Measurements from ENCODE around the gene BCO1.

DNA sequence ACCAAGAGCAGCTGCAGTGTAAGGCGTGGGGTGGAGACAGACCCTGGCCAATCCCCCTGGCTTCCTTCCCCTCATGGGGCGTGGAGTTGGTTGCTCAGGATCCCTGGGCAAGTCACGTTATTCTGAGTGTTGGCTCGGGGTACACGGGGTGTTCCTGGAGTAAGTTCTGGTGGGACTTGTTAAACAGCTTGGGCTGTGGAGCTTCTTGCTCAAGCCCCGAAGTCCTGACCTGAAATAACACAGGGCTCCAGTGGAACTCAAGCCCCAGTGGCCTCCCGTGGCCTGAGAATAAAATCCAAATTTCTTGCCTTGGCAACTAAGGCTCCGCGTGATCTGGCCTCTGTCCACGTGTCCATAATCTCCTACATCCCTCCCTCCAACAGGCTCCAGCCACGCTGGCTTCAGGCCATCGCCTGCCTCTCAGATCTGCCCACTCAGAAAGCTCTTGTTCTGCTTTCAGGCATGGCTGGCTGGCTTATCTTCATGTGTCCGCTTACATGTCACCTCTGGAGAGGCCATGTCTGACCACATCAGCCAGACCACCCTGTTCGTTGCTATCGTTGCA lies 49.3 kb upstream of the BCO1 start:
- TF ChIP-seq POLR2AphosphoS5 (IDR thresholded peaks at IDR 0.05) (peak in 1 of 2 donors; percentile 23), EP300 (IDR thresholded peaks at IDR 0.05) (no peak), POLR2A (IDR thresholded peaks at IDR 0.05; ENCODE audit: low read depth) (no peak)
- TF ChIP-seq, protein P1, sequence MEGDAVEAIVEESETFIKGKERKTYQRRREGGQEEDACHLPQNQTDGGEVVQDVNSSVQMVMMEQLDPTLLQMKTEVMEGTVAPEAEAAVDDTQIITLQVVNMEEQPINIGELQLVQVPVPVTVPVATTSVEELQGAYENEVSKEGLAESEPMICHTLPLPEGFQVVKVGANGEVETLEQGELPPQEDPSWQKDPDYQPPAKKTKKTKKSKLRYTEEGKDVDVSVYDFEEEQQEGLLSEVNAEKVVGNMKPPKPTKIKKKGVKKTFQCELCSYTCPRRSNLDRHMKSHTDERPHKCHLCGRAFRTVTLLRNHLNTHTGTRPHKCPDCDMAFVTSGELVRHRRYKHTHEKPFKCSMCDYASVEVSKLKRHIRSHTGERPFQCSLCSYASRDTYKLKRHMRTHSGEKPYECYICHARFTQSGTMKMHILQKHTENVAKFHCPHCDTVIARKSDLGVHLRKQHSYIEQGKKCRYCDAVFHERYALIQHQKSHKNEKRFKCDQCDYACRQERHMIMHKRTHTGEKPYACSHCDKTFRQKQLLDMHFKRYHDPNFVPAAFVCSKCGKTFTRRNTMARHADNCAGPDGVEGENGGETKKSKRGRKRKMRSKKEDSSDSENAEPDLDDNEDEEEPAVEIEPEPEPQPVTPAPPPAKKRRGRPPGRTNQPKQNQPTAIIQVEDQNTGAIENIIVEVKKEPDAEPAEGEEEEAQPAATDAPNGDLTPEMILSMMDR (IDR thresholded peaks at IDR 0.05) = no peak
